WERI-Rb-1 (cell line): ENCODE measurements around the gene ADCY2.

Experiments used
- DNase-seq: peaks from one replicate; pipeline ENCODE4 v3.0.0-alpha.2; 2020
- H3K27ac ChIP-seq: fragments of 250-450 bp; sonication (Bioruptor Pico); 2 replicates; pipeline ENCODE4 v1.5.1; 2020; ENCODE audit warnings: mild to moderate bottlenecking, moderate library complexity
- H3K27me3 ChIP-seq: fragments of 250-450 bp; sonication (Bioruptor Pico); 2 replicates; pipeline ENCODE4 v1.5.1; 2021; ENCODE audit warnings: mild to moderate bottlenecking, low read depth, moderate library complexity; ENCODE audit not compliant: insufficient read depth, severe bottlenecking
- H3K36me3 ChIP-seq: fragments of 250-450 bp; sonication (Bioruptor Pico); 2 replicates; pipeline ENCODE4 v1.5.1; 2020; ENCODE audit warnings: mild to moderate bottlenecking, moderate library complexity
- H3K4me3 ChIP-seq: 2 replicates; pipeline ENCODE4 v1.5.1; 2011; ENCODE audit warnings: low read depth, mild to moderate bottlenecking, control low read depth, low read length
- H3K9me3 ChIP-seq: fragments of 250-450 bp; sonication (Bioruptor Pico); 2 replicates; pipeline ENCODE4 v1.5.1; 2021; ENCODE audit warnings: mild to moderate bottlenecking, moderate library complexity; ENCODE audit not compliant: severe bottlenecking
- TF ChIP-seq, protein P1 (sequence below): IDR thresholded peaks from 2 replicates; pipeline ENCODE4 v1.5.1; 2011; ENCODE audit warnings: low read depth, mild to moderate bottlenecking, control low read depth, inconsistent platforms, low read length

Gene ADCY2

GRCh38 chr5:7434914-7435313, 39.0 kb downstream of the ADCY2 start:
- H3K4me3 ChIP-seq, result no peak overlapping the region
- H3K9me3 ChIP-seq, result no peaks in the 10 kb centered on the region
- H3K36me3 ChIP-seq, result peaks cover 40% of the 10 kb centered on the region
- no peaks in the 10 kb centered on the region for H3K27me3 ChIP-seq
- no peak for DNase-seq
- no peak overlapping the region for H3K27ac ChIP-seq
- TF ChIP-seq, protein P1, sequence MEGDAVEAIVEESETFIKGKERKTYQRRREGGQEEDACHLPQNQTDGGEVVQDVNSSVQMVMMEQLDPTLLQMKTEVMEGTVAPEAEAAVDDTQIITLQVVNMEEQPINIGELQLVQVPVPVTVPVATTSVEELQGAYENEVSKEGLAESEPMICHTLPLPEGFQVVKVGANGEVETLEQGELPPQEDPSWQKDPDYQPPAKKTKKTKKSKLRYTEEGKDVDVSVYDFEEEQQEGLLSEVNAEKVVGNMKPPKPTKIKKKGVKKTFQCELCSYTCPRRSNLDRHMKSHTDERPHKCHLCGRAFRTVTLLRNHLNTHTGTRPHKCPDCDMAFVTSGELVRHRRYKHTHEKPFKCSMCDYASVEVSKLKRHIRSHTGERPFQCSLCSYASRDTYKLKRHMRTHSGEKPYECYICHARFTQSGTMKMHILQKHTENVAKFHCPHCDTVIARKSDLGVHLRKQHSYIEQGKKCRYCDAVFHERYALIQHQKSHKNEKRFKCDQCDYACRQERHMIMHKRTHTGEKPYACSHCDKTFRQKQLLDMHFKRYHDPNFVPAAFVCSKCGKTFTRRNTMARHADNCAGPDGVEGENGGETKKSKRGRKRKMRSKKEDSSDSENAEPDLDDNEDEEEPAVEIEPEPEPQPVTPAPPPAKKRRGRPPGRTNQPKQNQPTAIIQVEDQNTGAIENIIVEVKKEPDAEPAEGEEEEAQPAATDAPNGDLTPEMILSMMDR, result no peak

DNA sequence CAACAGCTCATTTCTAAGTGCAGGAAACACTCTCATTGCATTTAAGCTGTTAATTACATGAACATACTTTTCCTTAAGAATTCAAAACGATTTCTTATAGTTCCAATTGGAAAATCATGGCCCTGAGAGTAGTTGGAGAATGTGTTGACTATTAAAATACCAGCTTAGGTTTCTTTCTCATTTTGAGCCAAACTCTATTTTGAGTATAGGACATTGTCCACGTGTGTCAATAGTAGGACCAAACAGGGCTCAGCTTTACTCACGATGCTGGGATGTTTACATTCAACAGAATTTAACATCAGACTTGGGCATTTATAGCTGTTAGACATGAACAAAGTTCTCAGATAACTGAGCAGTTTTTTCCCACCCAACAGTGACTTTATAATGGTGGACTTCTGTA, 39.6 kb downstream of the ADCY2 start:
- Histone ChIP-seq H3K27ac (no peak overlapping the region), H3K27me3 (no peaks in the 10 kb centered on the region), H3K4me3 (no peak overlapping the region), H3K9me3 (no peaks in the 10 kb centered on the region), H3K36me3 (peaks cover 40% of the 10 kb centered on the region)
- TF ChIP-seq, protein P1, result no peak
- no peak for DNase-seq

DNA sequence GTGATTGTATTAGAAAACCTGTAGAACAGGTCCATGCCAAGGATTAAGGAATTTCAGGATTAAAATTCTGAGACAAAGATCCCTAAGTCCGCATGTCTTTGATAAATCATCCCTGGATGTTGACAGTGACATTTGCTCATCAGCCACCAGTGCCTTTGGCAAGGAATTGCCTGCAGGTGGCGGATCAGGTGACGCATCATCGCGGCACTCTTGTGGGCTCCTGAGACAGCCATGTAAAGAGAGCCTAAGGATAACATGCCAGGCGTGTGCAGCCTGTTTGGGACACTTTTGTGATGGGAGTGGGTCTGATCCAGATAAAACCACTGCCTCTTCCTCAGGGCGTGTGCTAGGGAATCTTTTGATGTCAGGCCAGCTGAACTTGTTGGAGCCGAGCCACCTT, 40.6 kb downstream of the ADCY2 start:
- Histone ChIP-seq H3K27me3 (no peaks in the 10 kb centered on the region), H3K9me3 (no peaks in the 10 kb centered on the region), H3K36me3 (peaks cover 40% of the 10 kb centered on the region), H3K27ac (no peak overlapping the region), H3K4me3 (no peak overlapping the region)
- DNase-seq, result no peak
- TF ChIP-seq, protein P1, result no peak

- H3K4me3 ChIP-seq, result no peak overlapping the region
- DNase-seq, result no peak
- H3K27ac ChIP-seq, result no peak overlapping the region
These were observed 41.9 kb downstream of the ADCY2 start for GRCh38 chr5:7437836-7438235.

DNA sequence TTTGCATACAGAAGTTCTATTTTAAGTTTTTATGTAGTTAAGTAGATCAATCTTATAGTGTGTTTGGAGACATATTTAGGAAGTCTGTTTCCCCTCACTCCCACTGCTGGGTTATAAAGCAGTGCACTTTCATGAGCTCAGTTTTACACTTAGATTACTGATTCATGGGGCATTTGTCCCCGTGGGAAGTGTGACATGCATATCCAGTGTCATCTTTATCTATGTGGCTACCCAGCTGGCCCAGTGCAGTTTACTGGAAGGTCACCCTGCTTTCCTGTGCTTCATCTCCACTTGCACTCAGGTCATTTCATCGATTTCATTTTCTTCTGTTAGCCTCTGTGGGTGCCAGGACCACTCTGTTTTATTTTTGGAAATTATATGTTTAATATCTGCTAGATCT, 49.1 kb downstream of the ADCY2 start:
- Histone ChIP-seq H3K36me3 (peaks cover 19% of the 10 kb centered on the region), H3K27me3 (no peaks in the 10 kb centered on the region), H3K27ac (no peak overlapping the region), H3K4me3 (no peak overlapping the region), H3K9me3 (no peaks in the 10 kb centered on the region)
- TF ChIP-seq, protein P1, result no peak
- DNase-seq, result no peak

More at GRCh38 chr5:7437836-7438235, 41.9 kb downstream of the ADCY2 start:
- TF ChIP-seq, protein P1, result no peak
- Histone ChIP-seq H3K9me3 (no peaks in the 10 kb centered on the region), H3K36me3 (peaks cover 34% of the 10 kb centered on the region), H3K27me3 (no peaks in the 10 kb centered on the region)

- Histone ChIP-seq H3K9me3 (no peaks in the 10 kb centered on the region), H3K36me3 (peaks cover 19% of the 10 kb centered on the region), H3K27ac (no peak overlapping the region), H3K4me3 (no peak overlapping the region), H3K27me3 (no peaks in the 10 kb centered on the region)
- DNase-seq, result no peak
- TF ChIP-seq, protein P1, result no peak
These were observed 49.9 kb downstream of the ADCY2 start for GRCh38 chr5:7445831-7446230.
